GM19099 (cell line): ENCODE data around the gene PHOSPHO2.

Experiments used
- POLR2A ChIP-seq: IDR thresholded peaks from 3 replicates; pipeline ENCODE4 v1.6.1; 2011; ENCODE audit warnings: low read depth; ENCODE audit not compliant: insufficient read length; ENCODE audit errors: extremely low read depth

Gene PHOSPHO2

DNA sequence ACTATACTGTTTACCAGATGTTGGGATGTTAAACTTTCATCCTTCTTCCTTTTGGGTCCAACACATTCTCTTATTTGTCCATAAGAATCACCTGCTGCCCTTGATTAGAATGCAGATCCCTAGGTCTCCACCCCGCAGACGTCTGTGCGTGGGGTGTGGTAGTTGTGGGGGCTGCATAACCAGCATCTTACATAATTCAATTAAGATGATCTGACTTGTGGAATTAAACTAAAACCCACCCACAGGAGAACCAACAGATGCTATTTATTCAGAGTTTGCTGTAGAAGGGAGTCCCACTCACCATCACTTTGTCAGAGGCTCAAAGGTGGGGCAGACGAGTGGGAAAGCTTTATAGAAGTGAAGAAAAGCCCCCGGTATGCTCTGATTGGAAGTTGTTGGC lies 37.8 kb downstream of the PHOSPHO2 start:
- TF ChIP-seq POLR2A = no peak

GRCh38 chr2:169732583-169733358 lies 38.5 kb downstream of the PHOSPHO2 start:
- TF ChIP-seq POLR2A = no peak

- no peak for TF ChIP-seq POLR2A
Measured at GRCh38 chr2:169734169-169734847, 40.0 kb downstream of the PHOSPHO2 start.

DNA sequence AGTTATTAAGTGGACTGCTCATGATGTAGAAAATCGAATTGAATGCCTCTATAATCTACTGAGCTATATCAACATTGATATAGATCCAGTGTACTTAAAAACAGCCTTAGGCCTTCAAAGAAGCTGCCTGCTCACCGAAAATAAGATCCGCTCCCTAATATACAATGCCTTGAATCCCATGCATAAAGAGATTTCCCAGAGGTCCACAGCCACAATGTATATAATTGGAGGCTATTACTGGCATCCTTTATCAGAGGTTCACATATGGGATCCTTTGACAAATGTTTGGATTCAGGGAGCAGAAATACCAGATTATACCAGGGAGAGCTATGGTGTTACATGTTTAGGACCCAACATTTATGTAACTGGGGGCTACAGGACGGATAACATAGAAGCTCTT lies 41.4 kb downstream of the PHOSPHO2 start:
- no peak for TF ChIP-seq POLR2A

DNA sequence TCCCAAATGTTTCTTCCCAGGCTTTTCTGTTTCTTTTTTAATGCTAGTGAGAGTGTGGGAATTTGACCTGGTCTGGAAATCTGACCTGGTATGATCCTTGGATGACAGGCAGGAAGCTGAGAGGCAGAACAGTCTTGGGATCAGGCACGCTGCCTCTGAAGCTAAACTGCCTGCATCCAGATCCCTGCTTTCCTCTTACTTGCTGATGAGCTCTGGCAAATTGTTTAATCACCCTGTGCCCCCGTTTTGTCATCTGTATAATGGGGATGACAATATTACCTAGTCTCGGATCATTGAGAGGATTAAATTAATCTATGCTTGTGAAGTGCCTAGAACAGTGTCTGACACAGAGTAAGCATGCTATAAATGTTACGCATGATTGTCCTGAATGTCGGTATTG lies 42.6 kb downstream of the PHOSPHO2 start:
- no peak for TF ChIP-seq POLR2A

DNA sequence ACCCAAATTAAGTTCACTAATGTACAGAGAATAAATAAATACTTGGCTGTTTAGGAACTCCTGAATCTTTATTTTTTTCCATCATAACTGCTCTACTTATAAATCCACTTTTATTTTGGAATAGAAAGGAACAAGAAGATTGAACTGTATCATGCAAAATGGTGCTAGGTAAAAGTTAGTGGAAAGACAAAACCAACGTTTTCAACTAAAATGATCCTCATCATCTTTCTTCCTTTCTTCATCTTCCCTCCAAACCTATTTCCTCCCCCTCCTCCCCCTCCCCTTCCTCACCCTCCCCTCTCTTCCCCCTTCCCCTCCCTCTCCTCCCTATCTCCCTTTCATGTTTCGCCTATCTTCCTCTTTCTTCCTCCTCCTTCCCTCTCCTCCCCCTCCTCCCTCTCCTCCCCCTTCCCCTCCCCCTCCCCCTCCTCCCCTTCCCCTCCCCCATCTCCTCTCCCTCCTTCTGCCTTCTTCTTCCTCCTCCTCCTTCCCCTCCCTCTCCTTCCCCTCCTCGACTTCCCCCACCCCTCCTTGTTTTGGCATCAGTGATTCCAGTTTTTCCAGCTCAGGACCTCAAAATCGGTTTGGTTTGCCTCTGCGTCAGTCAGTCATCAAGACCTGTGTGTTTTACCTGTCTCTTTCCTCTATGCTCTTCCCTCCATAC lies 44.4 kb downstream of the PHOSPHO2 start:
- TF ChIP-seq POLR2A = no peak

- no peak for TF ChIP-seq POLR2A
Measured at GRCh38 chr2:169739351-169739750, 45.1 kb downstream of the PHOSPHO2 start.

GRCh38 chr2:169743549-169743948 lies 49.3 kb downstream of the PHOSPHO2 start:
- no peak for TF ChIP-seq POLR2A

DNA sequence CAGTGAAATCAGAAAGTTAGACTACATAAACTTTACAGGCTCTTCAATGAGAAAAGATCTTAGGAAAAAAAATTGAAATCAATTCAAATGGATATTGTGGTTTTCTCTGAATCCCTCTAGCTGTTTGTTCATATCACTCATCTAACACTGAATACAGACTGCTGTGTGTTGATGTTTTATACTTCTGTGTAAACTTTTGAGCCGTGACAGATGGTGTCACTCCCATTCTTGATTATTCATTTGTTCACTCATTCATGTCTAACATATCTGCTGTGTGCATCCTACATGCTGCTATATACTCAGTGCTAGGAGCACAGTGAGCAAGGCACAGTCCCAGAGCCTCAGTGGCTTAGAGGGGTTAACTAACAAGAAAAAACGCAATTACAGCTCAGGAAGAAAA lies 52.0 kb downstream of the PHOSPHO2 start:
- TF ChIP-seq POLR2A = no peak

DNA sequence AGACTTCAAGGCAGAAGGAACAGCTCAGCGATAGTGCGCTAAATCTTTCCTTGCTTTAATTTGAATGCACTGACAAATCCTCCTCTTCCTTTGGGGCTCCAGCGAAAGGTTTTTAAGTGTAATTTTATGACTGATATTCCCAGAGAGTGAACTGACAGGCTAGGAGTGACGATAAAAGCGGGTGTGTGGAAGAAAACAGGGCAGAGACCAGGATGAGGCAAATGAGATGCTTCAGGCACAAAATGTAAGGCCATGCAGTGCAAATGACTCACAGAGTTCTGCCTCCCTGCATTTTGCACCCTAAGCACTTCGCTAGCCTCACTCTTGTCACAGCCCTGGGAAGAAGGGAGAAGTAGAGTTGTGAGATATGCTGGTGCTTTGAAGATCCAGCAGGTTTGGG lies 54.0 kb downstream of the PHOSPHO2 start:
- TF ChIP-seq POLR2A = no peak
